DLD1 (cell line): Measurements from ENCODE around the gene RADIL.

Experiments
- in situ Hi-C: cut with HindIII; loops from 2 replicates; pipeline ENCODE4 v1.10.0; 2017; ENCODE audit warnings: low sequenced_read_pairs

RADIL gene

DNA sequence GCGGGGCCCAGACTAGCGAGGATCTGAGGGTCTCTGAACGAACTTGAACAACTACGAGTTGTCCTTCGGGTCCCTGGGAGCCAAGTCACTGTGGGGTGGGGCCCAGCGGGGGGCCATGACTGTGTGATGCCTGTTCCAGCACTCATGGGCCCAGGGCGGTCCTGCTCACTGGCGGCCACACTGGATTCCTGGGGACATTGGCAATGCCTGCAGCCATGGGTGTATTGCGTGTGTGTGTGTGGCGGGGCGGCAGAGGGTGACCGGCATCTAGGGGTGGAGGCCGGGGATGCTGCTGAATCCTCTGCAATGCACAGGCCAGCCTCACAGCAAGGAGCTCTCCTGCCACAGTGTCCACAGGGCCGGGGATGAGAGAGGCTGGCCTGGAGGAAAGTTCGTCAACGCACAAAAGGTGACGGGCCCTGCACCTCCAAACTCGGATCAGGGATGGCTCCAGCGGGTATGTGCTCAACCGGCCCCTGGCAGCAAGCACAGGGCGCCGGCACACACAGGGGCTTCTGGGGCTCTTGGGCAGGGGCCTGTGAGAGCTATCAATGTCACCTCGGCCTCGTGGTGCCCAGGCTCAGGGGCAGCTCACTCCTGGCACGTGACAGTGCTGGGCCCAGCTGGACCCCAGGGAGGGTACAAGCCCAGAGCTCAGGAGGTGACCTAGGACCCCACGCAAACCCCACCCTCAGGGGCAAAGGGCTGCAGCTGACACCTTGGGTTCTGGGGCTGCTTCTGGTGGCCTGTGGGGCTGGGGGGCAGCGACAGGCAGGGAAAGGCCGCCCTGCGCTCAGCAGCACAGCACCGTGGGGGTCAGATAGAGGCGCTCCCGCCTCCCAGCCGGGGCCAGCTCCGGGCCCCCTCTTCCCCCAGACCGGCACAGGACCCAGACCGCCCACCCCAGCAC lies 49.6 kb downstream of the RADIL start:
- in situ Hi-C loops = no loop called here

DNA sequence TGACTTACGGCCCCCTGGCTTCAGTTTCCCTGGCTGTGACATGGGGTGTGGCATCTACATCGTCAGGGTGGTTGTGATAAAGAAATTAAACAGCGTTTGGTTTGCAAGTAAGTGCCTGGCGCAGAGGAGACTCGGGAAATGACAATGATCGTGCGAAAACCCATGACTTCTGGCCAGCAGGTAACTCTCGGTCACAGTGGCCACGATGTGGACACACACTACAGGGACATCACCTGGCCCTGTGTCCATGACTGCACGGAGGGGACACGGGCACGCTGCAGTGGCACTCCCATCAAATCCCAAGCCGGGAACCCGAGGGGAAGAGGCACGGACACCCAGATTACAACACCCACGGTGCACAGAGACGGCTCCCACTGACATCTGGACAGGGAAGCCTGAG lies 50.3 kb downstream of the RADIL start:
- in situ Hi-C loops = no loop called here

DNA sequence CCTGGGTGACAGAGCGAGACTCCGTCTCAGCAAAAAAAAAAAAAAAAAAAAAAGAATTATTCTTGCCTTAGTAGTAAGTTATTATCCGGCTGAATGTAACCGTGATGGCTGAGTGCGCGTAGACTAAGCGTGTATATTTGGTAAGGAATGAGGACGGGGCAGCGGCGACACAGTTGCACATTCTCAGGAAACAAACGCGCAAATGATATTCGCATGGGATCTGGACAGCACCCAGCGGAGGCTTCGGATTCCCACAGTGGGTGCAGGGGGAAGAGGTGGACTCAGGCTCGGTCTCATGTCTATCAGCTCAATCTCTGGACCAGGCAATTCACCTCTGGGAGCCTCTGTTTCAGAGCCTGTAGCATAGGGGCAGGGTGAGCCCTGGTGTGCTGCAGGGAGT lies 50.8 kb downstream of the RADIL start:
- in situ Hi-C loops = no loop called here

DNA sequence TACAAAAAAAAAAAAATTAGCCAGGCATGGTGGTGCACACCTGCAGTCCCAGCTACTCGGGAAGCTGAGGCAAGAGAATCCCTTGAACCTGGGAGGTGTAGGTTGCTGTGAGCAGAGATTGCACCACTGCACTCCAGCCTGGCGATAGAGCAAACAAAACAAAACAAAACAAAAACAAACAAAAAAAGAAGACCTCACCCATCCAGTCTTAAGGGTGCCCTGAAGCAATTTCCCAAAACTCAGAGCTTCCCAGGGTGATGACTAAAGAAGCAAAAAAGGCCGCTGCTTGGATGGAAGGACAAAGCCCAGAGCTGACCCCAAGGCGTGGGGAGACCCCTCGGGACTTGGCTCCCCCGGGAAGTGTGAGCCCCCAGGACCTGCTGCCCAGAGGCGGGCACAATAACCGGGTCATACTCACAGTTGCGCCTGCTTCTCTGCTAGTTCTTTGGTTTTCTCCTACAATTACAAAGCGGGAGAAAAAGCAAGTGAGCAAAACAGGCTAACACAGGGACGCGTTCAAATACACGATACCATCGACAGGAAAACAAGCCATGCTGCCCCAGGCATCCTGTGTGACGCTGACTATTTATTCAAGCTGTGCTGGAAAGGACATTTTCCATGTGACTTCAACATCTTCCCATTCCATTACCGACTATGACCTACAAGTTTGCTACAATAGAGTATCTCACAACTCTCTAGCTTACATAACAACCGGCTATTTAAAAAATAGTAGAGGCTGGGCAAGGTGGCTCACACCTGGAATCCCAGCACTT lies 51.6 kb downstream of the RADIL start:
- in situ Hi-C loops = no loop called here

DNA sequence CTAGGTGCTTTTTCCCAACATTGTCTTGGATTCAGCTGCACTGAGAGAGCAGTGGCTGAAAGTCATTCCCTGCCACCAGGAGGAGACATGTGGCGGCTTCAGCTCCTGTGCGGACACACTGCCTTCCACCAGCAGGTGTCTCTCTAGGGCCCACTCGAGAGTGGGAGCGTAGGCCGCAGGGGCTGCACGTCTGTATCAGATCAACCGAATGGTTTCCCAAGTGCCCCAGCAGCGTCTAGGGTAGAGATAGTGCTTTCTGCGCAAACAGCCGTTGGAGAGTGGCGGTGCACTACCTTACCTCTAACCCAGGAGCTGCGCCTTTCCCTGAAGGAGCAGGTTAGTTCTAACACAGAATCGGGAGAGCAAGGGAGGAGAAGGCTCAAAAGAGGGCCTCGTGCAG lies 53.3 kb downstream of the RADIL start:
- in situ Hi-C loops = no loop called here

DNA sequence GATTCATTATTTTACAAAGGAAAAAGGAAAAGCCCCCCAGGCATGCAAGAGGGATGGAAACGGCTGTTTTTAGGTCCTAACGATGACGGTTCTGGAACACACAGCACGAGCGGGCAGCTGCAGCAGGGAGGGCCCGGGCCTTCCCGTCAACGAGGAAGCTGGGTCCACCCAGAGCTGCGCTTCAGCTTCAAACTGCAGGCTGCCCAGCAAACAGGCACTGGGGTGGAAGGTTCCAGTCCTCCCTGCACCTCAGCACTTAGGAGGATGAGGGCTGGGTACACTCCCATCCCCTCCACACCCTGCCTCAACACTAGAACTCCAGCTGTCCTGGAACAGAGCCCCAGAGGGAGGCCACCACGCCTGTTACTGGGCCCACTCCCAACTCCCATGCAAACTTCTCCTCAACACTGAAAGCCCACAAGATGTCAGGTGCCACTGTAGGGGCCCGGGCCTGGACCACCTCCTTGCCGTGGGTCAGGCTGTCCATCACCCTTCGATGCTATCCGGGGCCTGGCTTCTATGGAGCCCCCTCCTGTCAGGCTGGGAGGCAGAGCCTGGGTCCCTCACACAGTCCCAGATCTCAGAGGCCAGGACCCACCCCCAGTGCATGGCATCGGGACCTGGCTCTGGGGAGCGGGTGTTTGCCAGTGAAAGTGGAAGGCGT lies 54.7 kb downstream of the RADIL start:
- in situ Hi-C loops = no loop called here

DNA sequence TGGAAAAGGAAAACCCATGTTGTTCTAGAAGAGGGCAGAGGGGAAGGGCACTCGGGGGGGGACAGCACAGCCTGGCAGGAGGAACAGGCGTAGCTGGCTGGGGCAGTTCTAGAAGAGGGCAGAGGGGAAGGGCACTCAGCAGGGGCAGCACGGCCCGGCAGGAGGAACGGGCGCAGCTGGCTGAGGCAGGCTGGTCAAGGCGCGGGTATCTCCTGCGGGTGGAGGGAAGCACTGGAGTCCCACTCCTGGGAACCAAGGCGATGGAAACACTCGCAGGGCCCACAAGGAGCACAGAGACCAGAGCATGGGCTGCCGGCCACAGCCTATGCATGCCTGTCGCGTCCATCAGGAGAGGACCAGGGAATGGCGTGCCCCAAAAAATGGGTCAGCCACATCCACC lies 58.4 kb downstream of the RADIL start:
- in situ Hi-C loops = no loop called here

DNA sequence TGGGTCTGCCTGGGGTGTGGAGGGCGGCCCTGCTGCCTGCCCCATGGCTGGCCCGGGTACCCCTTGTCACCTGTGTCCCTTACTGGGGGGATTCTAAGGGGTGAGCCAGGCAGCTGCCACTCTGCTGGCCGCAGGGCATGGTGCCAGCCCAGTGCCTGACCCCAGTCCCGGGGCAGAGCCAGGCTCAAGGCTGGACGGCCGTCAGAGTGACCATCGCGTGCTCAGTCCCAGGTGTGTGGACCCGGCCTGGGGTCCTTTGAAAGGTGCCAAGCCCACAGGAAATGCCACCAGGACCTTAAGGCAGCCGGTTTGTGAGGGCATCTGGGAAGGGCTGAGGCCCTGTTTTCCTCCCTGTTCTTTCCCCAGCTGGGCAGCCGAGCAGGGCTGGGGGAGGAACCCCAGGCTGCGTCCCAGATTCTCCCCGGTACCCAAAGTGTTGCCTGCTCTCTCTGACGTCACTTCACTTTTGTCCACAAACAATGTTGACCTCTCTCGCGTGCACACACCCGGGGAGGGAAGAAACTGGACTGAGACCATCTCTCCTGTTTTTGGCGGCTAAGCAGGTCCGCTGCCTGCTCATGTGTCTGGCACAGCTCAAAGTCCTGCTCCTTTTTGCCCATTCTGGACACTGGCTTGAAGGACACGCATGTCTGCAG lies 59.3 kb downstream of the RADIL start:
- in situ Hi-C loops = no loop called here

DNA sequence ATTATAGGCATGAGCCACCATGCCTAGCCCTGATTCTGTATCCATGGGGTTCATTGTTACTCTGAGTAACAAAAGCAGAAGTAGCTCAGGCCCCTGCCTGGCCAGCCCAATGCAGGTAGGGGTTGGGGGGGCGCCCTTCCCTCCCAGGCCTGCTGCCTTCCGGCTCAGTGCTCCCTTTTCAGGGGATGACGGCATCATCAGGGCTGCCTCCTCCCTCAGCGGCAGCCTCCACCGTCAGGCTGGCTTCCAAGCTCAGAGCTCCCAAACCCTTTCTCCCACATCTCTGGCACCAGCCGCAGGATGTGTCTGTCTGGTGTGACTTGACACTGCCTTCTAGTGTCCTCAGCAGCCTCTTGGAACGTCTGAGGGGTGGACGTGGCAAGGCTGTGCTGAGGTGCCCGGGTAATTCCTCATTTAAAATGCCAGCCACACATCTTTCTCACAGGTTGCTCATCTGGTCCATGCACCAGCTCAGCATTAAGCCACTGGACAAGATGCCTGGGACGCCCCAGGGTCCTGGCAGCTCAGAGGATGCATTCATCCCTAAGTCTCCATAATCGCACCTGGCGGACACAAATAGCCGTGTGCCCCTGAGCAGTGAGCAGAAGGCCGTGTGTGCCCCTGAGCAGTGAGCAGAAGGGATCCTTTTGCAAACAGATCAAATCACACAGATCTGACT lies 59.9 kb downstream of the RADIL start:
- in situ Hi-C loops = no loop called here

DNA sequence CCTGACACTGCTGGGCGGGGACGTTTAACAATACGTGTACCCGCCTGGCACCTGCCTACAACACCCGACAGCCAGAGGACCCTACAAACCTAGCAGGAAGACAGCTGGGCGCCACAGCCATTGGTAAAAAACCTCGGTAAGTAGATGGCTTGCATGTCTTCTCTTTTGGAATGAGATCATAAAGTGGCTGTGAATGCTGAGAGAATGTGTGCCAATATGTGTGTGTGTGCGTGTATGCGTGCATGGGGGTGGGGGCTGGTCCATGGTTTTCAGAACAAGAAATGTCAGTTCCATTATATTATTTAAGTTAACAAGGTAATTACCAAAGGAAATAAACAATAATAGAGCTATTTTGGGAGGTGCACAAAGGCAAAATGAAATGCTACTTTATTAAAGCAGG lies 60.8 kb downstream of the RADIL start:
- in situ Hi-C loops = no loop called here

DNA sequence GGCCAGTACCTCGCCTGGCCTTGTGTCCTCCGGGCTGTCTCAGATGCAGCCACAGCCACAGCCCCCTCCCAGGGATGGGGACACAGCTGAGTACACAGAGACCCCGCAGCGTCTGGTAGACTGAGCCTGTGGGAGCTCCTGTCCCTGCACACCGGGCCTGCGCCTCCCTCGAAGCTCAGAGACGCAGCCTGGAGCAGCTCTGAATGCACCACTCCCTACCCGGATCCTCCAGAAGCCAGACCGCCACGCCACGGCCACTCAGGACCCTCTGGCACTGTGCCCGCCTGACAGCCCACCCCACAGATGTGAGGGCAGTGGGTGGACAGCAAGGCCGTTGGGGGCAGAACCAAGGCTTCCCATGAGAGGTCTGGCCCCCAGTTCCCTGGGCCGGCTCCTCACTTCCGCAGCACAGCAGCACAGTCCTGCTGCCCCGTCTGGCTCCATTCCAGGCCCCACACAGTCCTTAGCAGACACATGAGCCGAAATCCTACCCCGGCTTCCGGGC lies 62.5 kb downstream of the RADIL start:
- in situ Hi-C loops = no loop called here

DNA sequence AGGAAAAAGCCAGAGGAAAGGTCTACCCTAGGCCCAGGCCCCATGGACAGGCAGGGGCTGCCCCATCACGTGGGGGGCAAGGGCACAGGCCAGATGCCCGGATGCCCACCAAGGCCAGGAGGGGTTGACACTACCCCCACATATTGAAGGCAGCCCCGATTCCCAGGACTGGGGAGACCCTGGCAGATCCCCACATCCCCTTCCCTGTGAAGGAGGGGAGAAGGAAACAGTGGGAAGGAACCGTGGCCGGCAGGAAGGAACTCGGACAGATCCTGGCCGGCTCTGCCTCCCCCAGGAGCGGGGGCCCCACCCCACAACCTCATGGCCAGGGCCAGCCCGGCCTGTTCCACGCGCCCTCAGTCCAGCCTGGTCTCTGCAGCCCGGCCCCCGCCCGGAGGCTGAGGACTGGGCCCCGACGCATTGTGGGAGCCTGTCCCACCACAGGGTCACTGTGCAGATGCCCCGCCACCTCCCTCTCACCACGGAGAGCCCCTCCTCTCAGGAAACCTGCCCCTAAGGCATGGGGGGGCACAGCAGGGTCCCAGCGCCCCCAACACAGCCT lies 63.0 kb downstream of the RADIL start:
- in situ Hi-C loops = no loop called here

DNA sequence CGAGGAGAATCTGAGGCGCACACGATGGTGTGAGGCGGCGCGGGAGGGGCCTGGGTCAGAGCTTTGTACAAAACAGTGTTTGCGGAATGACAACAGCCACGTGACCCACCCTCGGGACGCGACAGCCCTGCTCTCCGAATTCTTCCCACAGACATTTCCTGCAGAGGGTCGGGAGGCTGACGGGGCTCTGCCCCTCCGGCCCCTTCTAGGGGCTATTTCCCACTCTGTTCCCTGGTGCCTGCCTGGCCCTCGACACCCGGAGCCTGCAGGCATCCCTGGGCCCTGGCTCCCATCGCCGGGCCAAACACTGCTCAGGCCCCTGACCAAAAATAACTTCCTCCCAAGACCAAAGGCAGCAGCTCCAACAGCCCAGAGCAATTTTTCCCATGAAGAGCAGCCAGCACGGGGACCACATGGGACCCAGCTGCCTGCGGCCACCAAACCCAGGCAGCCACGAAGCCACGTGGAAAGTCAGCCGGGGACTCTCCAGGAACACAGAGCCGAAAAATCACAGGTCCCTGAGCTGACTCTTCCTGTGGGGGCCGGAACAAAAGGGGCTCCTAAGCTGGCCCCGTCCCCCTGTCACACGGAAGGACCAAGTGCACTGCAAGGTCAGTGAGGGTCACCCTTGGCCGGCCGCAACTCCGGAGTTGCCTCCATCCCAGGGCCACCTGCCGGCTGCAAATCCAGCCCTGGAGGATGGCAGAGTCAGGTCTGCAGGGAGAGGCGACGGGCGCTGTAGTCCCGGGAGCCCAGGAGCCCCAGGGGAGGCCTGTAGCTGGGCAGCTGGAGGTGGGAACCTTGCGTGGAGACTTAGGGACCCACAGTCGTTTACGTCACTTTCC lies 63.7 kb downstream of the RADIL start:
- in situ Hi-C loops = no loop called here

DNA sequence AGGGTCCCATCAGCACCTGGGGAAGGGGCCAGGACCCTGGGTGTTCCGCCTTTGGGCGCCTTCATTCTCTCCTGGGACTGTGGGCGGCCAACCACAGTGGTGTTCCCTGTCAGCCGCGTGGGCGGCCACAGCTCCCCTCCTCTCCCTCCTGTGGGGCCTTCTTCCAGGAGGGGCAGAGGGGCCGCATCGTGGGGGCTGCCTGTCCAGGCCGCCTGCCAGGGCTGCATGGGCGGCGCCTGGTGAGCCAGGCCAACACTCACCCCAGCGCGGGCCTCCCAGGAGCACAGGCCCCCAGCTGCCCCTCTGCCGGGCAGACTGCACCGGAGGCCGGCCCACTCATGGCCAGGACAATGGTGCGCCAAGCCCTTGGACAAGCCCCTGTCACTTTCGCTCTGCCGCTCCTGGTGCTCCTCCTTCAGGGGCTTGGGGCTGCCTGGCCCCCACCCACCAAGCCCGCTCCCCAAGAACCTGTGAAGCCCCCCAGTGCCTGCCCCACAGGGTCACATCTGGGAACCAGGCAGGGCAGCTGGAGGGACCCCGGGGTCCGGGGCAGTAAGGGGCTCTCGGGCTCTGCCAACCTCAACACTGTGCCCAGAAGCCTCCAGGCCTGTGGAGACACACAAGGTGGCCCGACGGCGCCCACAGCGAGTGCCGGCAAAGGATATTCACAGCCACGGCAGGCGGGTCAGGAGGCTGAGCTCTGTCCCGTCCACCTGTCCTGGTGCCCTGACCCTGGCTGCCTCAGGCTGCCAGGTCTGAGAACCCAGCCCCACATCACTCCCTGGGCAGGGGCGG lies 65.3 kb downstream of the RADIL start:
- in situ Hi-C loops = no loop called here

DNA sequence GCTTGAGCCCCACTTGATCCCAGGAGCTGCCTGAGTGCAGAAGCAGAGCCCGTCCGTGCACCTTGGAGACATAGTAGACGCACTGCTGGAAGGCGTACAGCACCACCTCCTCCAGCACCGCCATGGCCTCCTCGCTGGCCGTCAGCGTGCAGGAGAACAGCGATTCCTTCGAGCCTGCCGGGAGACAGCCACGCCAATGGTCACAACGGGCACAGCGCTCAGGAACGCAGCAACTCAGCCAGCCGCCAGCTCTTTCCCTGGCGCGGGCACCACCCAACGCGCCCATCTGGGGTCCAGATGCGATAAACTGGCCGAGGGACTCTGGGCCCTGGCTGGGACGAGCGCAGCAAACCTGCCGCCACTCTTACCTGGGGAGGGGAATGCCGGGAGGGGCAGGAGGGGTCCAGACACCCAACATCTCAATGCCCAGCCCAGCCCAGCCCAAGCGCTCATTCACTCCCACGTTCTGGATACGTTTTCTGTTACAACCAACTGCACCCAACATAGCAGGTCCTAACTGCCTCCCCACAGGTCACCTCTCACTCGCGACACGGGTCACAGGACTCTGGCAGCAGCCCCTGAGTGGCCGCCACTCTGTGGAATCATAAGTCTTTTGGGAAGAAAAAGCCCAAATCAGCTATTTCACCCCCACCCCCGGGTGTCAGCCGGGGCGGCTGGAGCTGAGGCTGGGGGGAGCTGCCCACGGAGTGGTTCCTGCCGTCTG lies 66.2 kb downstream of the RADIL start:
- in situ Hi-C loops = no loop called here

DNA sequence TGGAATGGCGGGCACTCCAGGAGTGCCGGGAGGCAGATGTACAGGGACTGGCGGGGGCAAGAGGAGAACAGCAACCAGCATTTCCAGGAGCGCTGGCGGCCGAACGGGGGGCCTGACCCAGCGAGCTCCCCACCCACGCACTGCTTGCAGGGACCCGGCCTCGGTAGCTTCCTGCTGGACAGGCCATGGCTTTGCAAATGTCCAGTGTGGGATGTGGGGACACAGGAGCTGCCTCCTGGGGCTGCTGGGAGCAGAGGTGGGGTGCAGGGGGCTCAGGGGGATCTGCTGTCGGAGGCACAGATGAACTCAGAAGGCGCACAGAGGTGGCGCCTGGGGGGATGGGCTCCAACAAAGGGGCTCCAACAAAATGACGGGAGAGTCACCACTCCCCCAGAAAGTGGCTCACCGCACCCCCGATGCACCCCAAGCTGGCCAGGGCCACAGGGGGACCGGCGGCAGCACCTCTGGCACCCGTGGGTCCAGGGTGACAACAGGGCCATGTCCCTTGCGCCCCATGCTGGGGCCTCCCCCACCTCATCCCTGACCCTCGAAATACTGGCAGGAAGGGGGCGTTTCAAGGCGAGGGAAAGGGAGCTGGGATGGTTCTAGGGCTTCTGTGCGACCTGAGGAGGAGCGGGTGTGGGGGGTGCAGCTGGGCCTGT lies 67.0 kb downstream of the RADIL start:
- in situ Hi-C loops = no loop called here
